ENCODE results near the gene MARK1. TPM values are rescaled to one million over a fixed set of nuclear protein-coding genes. Genes with fewer than 3 reads are reported as not detected.

The MARK1 gene
- total and polyA plus RNA-seq, 2 of the 13 experiments (the other 11 are each of a cell fraction or from before 2014, with no cell fraction given) = not detected

DNA sequence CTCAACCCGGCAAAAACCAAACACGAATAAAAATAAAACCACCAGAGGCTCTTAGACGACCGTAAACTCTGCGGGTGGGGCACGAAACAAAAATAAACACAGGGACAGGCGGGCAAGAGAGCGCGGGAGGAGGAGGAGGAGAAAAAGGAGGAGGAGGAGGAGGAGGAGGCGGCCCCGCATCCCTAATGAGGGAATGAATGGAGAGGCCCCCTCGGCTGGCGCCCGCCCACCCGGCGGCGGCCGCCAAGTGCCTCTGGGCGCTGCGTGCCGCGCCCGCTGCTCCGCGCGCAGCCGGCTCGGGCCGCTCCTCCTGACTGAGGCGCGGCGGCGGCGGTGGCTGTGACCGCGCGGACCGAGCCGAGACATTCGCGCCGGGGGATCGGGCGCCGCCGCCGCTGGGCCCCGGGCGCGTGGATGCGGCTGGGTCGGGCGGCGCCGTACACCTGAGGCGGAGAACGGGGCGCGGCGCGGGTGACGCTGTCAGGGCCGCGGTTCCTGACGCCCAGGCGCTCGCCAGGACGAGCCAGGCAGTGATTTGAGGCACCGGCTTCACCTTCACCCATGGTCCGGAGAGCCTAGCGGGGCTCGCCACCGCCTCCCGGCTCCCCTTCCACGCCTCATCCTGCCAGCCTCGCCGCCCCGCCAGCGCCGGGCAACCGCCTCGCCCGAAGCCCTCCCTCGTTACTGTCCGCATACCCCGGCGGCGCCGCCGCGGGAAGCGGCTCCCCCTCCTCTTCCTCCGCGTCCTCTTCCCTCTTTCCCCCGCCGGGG is at the start of gene MARK1 (continued):
- TF ChIP-seq, protein P1, sequence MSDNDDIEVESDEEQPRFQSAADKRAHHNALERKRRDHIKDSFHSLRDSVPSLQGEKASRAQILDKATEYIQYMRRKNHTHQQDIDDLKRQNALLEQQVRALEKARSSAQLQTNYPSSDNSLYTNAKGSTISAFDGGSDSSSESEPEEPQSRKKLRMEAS (IDR thresholded peaks at IDR 0.05) = 0 out of 2 replicates have a peak, but pooled peaks have one; percentile 18
- TF ChIP-seq, protein P2, sequence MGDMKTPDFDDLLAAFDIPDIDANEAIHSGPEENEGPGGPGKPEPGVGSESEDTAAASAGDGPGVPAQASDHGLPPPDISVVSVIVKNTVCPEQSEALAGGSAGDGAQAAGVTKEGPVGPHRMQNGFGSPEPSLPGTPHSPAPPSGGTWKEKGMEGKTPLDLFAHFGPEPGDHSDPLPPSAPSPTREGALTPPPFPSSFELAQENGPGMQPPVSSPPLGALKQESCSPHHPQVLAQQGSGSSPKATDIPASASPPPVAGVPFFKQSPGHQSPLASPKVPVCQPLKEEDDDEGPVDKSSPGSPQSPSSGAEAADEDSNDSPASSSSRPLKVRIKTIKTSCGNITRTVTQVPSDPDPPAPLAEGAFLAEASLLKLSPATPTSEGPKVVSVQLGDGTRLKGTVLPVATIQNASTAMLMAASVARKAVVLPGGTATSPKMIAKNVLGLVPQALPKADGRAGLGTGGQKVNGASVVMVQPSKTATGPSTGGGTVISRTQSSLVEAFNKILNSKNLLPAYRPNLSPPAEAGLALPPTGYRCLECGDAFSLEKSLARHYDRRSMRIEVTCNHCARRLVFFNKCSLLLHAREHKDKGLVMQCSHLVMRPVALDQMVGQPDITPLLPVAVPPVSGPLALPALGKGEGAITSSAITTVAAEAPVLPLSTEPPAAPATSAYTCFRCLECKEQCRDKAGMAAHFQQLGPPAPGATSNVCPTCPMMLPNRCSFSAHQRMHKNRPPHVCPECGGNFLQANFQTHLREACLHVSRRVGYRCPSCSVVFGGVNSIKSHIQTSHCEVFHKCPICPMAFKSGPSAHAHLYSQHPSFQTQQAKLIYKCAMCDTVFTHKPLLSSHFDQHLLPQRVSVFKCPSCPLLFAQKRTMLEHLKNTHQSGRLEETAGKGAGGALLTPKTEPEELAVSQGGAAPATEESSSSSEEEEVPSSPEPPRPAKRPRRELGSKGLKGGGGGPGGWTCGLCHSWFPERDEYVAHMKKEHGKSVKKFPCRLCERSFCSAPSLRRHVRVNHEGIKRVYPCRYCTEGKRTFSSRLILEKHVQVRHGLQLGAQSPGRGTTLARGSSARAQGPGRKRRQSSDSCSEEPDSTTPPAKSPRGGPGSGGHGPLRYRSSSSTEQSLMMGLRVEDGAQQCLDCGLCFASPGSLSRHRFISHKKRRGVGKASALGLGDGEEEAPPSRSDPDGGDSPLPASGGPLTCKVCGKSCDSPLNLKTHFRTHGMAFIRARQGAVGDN (CRISPR knock-in tag; IDR thresholded peaks at IDR 0.05) = peak; percentile 48; the same call in 1 of the 2 replicates

DNA sequence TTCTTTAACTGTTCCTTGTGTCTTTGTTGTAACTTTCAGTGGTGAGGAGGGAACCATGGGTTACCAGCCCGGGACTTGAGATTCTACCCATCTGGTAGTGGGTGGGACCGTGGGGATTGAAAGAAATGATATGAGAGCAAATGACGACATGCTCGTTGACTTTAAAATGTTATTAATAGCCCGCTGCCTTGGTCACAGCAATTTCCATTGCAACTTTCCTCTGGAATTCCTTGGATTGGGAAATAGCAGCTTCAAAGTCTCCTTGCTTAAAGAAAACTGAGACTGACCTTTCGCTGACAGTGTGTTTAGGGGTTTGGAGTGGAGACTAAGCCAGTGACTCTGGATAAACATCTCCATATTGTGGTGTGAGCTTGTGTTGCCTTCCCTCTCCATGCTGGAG is 44.2 kb upstream of the MARK1 start:
- ATAC-seq (no peak), FAIRE-seq (no peak), DNase-seq (ENCODE audit: low spot score) (no peak)
- 28% methylated on average over 6 of the region's 6 CpGs for WGBS (ENCODE audit: low lambda C conversion rate)
- ChIA-PET CTCF (ENCODE audit: low intra/inter-chr PET ratio, low total read pairs) (no interaction called here), POLR2A (no interaction called here)
- TF ChIP-seq PPARG (CRISPR knock-in tag; conservative IDR thresholded peaks at IDR 0.05) = no peak
- no peak for TF ChIP-seq PHF5A (CRISPR knock-in tag; IDR thresholded peaks at IDR 0.05; ENCODE audit: low read depth, unreplicated experiment)
- no peak for TF ChIP-seq NFATC3 (CRISPR knock-in tag; IDR thresholded peaks at IDR 0.05)
- TF ChIP-seq, protein P3, sequence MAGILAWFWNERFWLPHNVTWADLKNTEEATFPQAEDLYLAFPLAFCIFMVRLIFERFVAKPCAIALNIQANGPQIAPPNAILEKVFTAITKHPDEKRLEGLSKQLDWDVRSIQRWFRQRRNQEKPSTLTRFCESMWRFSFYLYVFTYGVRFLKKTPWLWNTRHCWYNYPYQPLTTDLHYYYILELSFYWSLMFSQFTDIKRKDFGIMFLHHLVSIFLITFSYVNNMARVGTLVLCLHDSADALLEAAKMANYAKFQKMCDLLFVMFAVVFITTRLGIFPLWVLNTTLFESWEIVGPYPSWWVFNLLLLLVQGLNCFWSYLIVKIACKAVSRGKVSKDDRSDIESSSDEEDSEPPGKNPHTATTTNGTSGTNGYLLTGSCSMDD (CRISPR knock-in tag; IDR thresholded peaks at IDR 0.05) = no peak
- no peak for TF ChIP-seq ZFP82 (CRISPR knock-in tag; IDR thresholded peaks at IDR 0.05; ENCODE audit: borderline replicate concordance)
- TF ChIP-seq, protein P4, sequence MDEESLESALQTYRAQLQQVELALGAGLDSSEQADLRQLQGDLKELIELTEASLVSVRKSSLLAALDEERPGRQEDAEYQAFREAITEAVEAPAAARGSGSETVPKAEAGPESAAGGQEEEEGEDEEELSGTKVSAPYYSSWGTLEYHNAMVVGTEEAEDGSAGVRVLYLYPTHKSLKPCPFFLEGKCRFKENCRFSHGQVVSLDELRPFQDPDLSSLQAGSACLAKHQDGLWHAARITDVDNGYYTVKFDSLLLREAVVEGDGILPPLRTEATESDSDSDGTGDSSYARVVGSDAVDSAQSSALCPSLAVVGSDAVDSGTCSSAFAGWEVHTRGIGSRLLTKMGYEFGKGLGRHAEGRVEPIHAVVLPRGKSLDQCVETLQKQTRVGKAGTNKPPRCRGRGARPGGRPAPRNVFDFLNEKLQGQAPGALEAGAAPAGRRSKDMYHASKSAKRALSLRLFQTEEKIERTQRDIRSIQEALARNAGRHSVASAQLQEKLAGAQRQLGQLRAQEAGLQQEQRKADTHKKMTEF (CRISPR knock-in tag; IDR thresholded peaks at IDR 0.05) = no peak
- no peak for TF ChIP-seq ZNF44 (CRISPR knock-in tag; IDR thresholded peaks at IDR 0.05)
- no peak for TF ChIP-seq BRD4 (CRISPR knock-in tag; IDR thresholded peaks at IDR 0.05)
- TF ChIP-seq KAT7 (CRISPR knock-in tag; IDR thresholded peaks at IDR 0.05; ENCODE audit: borderline replicate concordance) = no peak
- no peak for TF ChIP-seq IKZF1 (IDR thresholded peaks at IDR 0.05)
- in situ Hi-C loops (cut with HindIII; ENCODE audit: extremely low pct_ligation_motif_present, low pct_unique_long_range_greater_than_20kb) (no loop called here), intact Hi-C loops (cut with micrococcal nuclease; ENCODE audit: unreplicated experiment) (no loop called here)
- Histone ChIP-seq H3K27me3 (ENCODE audit: control insufficient read depth in 1 of 2, insufficient read depth in 2 of 2, low read length in 2 of 2) (no peaks in the 10 kb centered on the region), H3K79me2 (ENCODE audit: insufficient read depth, low read length) (no peaks in the 10 kb centered on the region), H3K4me3 (replicated peaks in 1 of 3; ENCODE audit: insufficient read depth in 1 of 3, low read depth in 2 of 3, low read length in 3 of 3) (no peak overlapping the region), H4K20me1 (ENCODE audit: insufficient read depth, low read length) (no peaks in the 10 kb centered on the region), H2AFZ (ENCODE audit: low read length) (no peak overlapping the region), H3K36me3 (replicated peaks in 1 of 2; ENCODE audit: control insufficient read depth in 1 of 2, insufficient read depth in 2 of 2, low read length in 2 of 2) (no peaks in the 10 kb centered on the region), H3K4me1 (ENCODE audit: insufficient read depth, low read length) (no peaks in the 10 kb centered on the region), H3K9me3 (ENCODE audit: low read length) (no peaks in the 10 kb centered on the region), H3K27ac (ENCODE audit: extremely low read length, insufficient read depth, low read length) (no peak overlapping the region), H3K4me2 (ENCODE audit: low read depth, low read length) (no peak overlapping the region), H3K9ac (ENCODE audit: insufficient read depth, low read depth, low read length) (no peak overlapping the region)
- BruUV-seq (replicated peaks) = no TSS peak
